HEK293 (cell line): ENCODE measurements around the gene ALLC.
"Not testable (repeated sequence)": the region's sequence is repeated elsewhere in the genome, so short reads cannot be mapped to it uniquely, and the experiment has no call there.

Source experiments
- CTCF ChIA-PET: fragments of 350-600 bp; formaldehyde crosslinking; extraction: SDS; loops from one replicate; lab custom pipeline; 2021; ENCODE audit warnings: antibody characterized with exemption; lab: Yijun Ruan, JAX
- POLR2A ChIA-PET: fragments of 300-600 bp; formaldehyde crosslinking; extraction: SDS; loops from one replicate; lab custom pipeline; 2020; ENCODE audit warnings: antibody characterized with exemption, inconsistent platforms; lab: Yijun Ruan, JAX
- H3K27ac ChIP-seq: fragments of 200-500 bp; sonication (Bioruptor generic); 2 replicates; pipeline ENCODE4 v1.5.1; 2014; ENCODE audit warnings: low read depth, low read length, control low read depth, inconsistent platforms; ENCODE audit errors: extremely low read depth
- H3K36me3 ChIP-seq, 2 experiments: fragments of 200-500 bp in 1 of 2; sonication (Bioruptor generic) in 1 of 2; 1 replicate in 1 of 2; 2 replicates in 1 of 2; pipeline ENCODE4 v1.5.1; 2014 to 2017; ENCODE audit warnings: inconsistent platforms in 2 of 2, low read length in 2 of 2; ENCODE audit not compliant: control insufficient read depth in 2 of 2, insufficient read depth in 1 of 2
- H3K4me1 ChIP-seq: fragments of 200-500 bp; sonication (Bioruptor generic); 2 replicates; pipeline ENCODE4 v1.5.1; 2014; ENCODE audit warnings: mild to moderate bottlenecking, low read length, inconsistent platforms; ENCODE audit not compliant: control insufficient read depth, insufficient read depth
- H3K4me3 ChIP-seq: 2 replicates; pipeline ENCODE4 v1.5.1; 2011; ENCODE audit warnings: low read depth, mild to moderate bottlenecking, control low read depth, low read length, moderate library complexity
- H3K9me3 ChIP-seq: fragments of 200-500 bp; sonication (Bioruptor generic); 2 replicates; pipeline ENCODE4 v1.5.1; 2014; ENCODE audit warnings: low read depth, low read length, inconsistent platforms; ENCODE audit not compliant: control insufficient read depth, insufficient read depth
- ZNF549 ChIP-seq: fragments of 450-650 bp; IDR thresholded peaks from 2 replicates; pipeline ENCODE4 v1.5.1; 2018; ENCODE audit warnings: missing biosample characterization, missing genetic modification characterization, mild to moderate bottlenecking, inconsistent platforms, moderate library complexity
- ZNF747 ChIP-seq: fragments of 450-650 bp; formaldehyde crosslinking; IDR thresholded peaks from 2 replicates; pipeline ENCODE4 v1.5.1; 2016; ENCODE audit warnings: missing biosample characterization, missing genetic modification characterization
- ZNF776 ChIP-seq: fragments of 450-650 bp; formaldehyde crosslinking; IDR thresholded peaks from 2 replicates; pipeline ENCODE4 v1.5.0; 2017; ENCODE audit warnings: missing biosample characterization, missing genetic modification characterization, borderline replicate concordance
- ZXDB ChIP-seq: fragments of 450-650 bp; formaldehyde crosslinking; IDR thresholded peaks from 2 replicates; pipeline ENCODE4 v1.5.1; 2016; ENCODE audit warnings: missing biosample characterization, missing genetic modification characterization
- TF ChIP-seq, protein P1 (sequence below): fragments of 450-650 bp; formaldehyde crosslinking; IDR thresholded peaks from 2 replicates; pipeline ENCODE4 v1.5.1; 2016; ENCODE audit warnings: missing biosample characterization, missing genetic modification characterization
- TF ChIP-seq, protein P2 (sequence below): fragments of 450-650 bp; formaldehyde crosslinking; IDR thresholded peaks from 2 replicates; pipeline ENCODE4; 2016; ENCODE audit warnings: missing biosample characterization, missing genetic modification characterization
- TF ChIP-seq, protein P3 (sequence below): fragments of 450-650 bp; formaldehyde crosslinking; IDR thresholded peaks from 2 replicates; pipeline ENCODE4 v1.5.1; 2016; ENCODE audit warnings: missing biosample characterization, missing genetic modification characterization, low read depth
- TF ChIP-seq, protein P4 (sequence below): fragments of 450-650 bp; formaldehyde crosslinking; IDR thresholded peaks from 2 replicates; pipeline ENCODE4 v1.5.1; 2016; ENCODE audit warnings: missing biosample characterization, missing genetic modification characterization, borderline replicate concordance
- TF ChIP-seq, protein P5 (sequence below): fragments of 450-650 bp; formaldehyde crosslinking; IDR thresholded peaks from 2 replicates; pipeline ENCODE4 v1.5.1; 2016; ENCODE audit warnings: missing biosample characterization, missing genetic modification characterization, low read depth

ALLC gene

DNA sequence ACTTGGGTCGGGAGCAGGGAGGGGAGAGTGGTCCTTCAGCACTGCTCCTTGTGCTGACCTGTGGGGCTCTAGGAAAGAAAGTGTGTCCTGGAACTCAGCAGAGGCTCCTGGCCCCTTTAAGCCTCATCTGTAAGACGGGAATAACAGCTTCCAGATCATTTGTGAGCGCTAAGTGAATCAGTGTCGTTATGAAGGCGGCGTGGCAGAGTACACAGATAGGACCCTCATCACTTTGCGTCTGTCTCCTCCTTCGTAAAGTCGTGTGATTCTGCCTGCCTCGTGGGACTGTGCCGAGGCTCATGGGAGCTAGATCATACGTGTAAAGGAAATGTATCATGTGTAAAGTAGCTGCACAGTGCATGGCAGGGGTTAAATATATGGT lies 44.5 kb upstream of the ALLC start (continued):
- TF ChIP-seq, protein P1, sequence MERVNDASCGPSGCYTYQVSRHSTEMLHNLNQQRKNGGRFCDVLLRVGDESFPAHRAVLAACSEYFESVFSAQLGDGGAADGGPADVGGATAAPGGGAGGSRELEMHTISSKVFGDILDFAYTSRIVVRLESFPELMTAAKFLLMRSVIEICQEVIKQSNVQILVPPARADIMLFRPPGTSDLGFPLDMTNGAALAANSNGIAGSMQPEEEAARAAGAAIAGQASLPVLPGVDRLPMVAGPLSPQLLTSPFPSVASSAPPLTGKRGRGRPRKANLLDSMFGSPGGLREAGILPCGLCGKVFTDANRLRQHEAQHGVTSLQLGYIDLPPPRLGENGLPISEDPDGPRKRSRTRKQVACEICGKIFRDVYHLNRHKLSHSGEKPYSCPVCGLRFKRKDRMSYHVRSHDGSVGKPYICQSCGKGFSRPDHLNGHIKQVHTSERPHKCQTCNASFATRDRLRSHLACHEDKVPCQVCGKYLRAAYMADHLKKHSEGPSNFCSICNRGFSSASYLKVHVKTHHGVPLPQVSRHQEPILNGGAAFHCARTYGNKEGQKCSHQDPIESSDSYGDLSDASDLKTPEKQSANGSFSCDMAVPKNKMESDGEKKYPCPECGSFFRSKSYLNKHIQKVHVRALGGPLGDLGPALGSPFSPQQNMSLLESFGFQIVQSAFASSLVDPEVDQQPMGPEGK (tag by site-specific recombination): no peak
- TF ChIP-seq ZXDB (tag by site-specific recombination) (no peak), ZNF747 (no peak)

DNA sequence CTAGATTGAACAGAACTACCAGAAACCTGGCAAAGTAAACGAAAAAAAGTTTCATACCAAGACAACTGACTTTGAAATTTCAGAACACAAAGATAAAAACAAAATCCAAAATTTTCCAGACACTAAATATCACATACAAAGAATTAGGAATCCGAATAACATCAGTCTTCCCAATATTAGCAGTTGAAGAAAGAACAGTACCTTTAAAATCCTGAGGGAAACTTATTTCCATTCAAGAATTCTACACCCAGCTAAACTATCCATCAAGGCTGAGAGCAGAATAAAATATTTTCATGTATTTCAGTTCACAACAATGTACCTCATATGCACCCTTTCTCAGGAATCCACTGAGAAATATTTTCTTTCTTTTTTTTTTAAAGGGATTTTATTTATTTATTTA lies 43.3 kb upstream of the ALLC start:
- POLR2A ChIA-PET, H3K36me3 ChIP-seq, H3K27ac ChIP-seq, H3K4me3 ChIP-seq, H3K9me3 ChIP-seq, H3K4me1 ChIP-seq, CTCF ChIA-PET: not testable (repeated sequence)

GRCh38 chr2:3615541-3616200 lies 42.3 kb upstream of the ALLC start:
- H3K27ac ChIP-seq, H3K36me3 ChIP-seq, POLR2A ChIA-PET, H3K9me3 ChIP-seq, H3K4me3 ChIP-seq, CTCF ChIA-PET, H3K4me1 ChIP-seq: not testable (repeated sequence)

- H3K27ac ChIP-seq, H3K4me3 ChIP-seq, POLR2A ChIA-PET, H3K4me1 ChIP-seq, H3K9me3 ChIP-seq, H3K36me3 ChIP-seq: not testable (repeated sequence)
- CTCF ChIA-PET: interaction anchor here (0.7 kb wide), 1 partner anchor 28 kb away, joined by 3 read pairs; no protein-coding TSS in a partner anchor
These were observed 41.4 kb upstream of the ALLC start for GRCh38 chr2:3616435-3617197.

DNA sequence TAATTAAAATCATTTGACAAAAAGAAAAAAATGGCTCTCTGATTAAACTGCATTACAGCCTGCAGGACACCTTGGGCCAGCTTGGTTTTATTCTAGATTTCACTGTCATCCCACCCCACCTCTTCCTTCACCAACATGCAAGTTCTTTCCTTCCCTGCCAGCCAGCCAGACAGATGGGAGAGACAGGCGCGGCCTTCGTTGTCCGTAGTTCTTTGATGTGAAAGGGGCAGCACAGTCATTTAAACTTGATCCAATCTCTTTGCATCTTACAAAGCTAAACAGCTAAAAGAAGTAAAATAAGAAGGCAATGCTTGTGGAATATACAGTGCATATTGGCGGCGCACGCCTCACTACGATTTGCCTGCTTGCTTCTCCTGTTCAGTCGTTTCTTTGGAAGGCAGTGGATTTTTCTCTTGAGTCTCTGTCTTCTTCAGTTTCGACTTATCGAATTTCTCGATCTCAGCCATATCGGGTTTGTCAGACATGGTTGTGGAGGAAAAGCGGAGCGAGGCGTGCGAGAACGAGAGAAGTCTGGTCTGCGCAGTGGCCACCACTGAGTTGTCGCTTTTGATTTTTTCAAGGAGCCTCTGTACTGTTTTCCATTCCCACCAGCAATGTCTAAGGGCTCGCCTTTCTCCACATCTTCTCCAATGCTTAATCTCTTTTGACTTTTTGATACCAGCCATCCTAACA lies 40.7 kb upstream of the ALLC start:
- ChIA-PET POLR2A (no interaction called here), CTCF (no interaction called here)
- Histone ChIP-seq H3K27ac (no peak overlapping the region), H3K9me3 (no peaks in the 10 kb centered on the region), H3K4me1 (no peaks in the 10 kb centered on the region), H3K36me3 (no peaks in the 10 kb centered on the region), H3K4me3 (no peak overlapping the region)
- TF ChIP-seq ZNF549 (tag by site-specific recombination): no peak
- TF ChIP-seq, protein P2, sequence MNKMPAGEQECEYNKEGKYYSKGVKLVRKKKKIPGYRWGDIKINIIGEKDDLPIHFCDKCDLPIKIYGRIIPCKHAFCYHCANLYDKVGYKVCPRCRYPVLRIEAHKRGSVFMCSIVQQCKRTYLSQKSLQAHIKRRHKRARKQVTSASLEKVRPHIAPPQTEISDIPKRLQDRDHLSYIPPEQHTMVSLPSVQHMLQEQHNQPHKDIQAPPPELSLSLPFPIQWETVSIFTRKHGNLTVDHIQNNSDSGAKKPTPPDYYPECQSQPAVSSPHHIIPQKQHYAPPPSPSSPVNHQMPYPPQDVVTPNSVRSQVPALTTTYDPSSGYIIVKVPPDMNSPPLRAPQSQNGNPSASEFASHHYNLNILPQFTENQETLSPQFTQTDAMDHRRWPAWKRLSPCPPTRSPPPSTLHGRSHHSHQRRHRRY (tag by site-specific recombination): no peak
- TF ChIP-seq, protein P3, sequence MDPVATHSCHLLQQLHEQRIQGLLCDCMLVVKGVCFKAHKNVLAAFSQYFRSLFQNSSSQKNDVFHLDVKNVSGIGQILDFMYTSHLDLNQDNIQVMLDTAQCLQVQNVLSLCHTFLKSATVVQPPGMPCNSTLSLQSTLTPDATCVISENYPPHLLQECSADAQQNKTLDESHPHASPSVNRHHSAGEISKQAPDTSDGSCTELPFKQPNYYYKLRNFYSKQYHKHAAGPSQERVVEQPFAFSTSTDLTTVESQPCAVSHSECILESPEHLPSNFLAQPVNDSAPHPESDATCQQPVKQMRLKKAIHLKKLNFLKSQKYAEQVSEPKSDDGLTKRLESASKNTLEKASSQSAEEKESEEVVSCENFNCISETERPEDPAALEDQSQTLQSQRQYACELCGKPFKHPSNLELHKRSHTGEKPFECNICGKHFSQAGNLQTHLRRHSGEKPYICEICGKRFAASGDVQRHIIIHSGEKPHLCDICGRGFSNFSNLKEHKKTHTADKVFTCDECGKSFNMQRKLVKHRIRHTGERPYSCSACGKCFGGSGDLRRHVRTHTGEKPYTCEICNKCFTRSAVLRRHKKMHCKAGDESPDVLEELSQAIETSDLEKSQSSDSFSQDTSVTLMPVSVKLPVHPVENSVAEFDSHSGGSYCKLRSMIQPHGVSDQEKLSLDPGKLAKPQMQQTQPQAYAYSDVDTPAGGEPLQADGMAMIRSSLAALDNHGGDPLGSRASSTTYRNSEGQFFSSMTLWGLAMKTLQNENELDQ: no peak
- TF ChIP-seq ZNF776: no peak
- TF ChIP-seq, protein P4, sequence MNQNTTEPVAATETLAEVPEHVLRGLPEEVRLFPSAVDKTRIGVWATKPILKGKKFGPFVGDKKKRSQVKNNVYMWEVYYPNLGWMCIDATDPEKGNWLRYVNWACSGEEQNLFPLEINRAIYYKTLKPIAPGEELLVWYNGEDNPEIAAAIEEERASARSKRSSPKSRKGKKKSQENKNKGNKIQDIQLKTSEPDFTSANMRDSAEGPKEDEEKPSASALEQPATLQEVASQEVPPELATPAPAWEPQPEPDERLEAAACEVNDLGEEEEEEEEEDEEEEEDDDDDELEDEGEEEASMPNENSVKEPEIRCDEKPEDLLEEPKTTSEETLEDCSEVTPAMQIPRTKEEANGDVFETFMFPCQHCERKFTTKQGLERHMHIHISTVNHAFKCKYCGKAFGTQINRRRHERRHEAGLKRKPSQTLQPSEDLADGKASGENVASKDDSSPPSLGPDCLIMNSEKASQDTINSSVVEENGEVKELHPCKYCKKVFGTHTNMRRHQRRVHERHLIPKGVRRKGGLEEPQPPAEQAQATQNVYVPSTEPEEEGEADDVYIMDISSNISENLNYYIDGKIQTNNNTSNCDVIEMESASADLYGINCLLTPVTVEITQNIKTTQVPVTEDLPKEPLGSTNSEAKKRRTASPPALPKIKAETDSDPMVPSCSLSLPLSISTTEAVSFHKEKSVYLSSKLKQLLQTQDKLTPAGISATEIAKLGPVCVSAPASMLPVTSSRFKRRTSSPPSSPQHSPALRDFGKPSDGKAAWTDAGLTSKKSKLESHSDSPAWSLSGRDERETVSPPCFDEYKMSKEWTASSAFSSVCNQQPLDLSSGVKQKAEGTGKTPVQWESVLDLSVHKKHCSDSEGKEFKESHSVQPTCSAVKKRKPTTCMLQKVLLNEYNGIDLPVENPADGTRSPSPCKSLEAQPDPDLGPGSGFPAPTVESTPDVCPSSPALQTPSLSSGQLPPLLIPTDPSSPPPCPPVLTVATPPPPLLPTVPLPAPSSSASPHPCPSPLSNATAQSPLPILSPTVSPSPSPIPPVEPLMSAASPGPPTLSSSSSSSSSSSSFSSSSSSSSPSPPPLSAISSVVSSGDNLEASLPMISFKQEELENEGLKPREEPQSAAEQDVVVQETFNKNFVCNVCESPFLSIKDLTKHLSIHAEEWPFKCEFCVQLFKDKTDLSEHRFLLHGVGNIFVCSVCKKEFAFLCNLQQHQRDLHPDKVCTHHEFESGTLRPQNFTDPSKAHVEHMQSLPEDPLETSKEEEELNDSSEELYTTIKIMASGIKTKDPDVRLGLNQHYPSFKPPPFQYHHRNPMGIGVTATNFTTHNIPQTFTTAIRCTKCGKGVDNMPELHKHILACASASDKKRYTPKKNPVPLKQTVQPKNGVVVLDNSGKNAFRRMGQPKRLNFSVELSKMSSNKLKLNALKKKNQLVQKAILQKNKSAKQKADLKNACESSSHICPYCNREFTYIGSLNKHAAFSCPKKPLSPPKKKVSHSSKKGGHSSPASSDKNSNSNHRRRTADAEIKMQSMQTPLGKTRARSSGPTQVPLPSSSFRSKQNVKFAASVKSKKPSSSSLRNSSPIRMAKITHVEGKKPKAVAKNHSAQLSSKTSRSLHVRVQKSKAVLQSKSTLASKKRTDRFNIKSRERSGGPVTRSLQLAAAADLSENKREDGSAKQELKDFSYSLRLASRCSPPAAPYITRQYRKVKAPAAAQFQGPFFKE: no peak
- TF ChIP-seq, protein P5, sequence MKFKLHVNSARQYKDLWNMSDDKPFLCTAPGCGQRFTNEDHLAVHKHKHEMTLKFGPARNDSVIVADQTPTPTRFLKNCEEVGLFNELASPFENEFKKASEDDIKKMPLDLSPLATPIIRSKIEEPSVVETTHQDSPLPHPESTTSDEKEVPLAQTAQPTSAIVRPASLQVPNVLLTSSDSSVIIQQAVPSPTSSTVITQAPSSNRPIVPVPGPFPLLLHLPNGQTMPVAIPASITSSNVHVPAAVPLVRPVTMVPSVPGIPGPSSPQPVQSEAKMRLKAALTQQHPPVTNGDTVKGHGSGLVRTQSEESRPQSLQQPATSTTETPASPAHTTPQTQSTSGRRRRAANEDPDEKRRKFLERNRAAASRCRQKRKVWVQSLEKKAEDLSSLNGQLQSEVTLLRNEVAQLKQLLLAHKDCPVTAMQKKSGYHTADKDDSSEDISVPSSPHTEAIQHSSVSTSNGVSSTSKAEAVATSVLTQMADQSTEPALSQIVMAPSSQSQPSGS (tag by site-specific recombination): no peak
